Measurements from ENCODE around the gene DOK7.

Gene DOK7

DNA sequence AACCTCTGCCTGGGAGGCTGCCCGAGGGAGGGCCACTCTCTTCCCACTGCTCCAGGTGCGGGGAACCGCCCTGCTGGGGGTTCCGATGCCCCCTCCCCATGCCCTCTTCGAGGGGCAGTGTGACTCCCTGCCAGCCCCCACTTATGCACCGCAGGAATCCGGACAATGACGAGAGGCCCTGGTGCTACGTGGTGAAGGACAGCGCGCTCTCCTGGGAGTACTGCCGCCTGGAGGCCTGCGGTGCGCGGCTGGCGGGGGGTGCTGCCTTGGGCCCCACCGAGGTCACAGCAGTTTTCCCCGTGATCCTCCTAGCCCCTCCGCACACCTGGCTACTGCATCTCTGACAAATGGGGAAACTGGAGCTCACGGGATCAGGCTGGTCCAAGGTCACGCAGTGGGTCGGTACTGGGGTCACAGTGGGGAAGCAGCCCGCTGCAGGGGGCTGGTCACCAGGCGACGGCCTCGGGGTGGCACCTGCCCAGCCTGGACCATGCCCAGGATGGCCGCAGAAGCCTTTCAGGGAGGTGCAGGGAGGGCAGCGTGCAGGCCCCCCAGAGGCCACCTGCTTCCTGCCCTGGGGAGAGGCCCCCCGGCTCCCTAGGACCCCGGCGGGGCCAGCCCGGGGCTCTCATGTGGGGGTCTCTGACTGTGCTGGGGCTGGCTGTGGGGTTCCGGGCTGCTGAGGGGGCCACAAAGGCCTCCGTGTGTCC lies 17.8 kb upstream of the DOK7 start:
- no peak for TF ChIP-seq CTCF (IDR thresholded peaks at IDR 0.05)

DNA sequence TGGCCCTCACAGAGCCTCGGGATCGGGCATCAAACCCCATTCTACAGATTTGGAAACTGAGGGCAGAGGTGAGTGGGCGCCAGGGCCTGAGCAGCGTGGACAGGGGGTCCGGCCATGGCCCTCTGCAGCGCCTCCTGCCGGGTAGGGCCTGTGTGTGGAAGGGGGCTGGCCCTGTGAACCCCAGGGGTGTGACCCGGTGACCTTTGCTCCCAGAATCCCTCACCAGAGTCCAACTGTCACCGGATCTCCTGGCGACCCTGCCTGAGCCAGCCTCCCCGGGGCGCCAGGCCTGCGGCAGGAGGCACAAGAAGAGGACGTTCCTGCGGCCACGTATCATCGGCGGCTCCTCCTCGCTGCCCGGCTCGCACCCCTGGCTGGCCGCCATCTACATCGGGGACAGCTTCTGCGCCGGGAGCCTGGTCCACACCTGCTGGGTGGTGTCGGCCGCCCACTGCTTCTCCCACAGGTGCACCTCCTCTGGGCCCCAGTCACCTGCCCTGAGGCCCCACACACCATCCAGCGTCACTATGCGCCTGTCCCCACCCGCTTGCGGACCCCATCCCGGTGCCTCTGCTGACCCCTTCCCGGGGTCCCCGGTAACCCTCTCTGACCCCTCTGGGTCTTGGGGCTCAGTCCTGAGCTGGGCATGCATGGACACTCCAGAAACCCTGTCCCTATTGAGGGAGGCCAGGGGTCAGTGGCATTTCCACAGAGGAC lies 17.1 kb upstream of the DOK7 start:
- TF ChIP-seq CTCF (IDR thresholded peaks at IDR 0.05): no peak

- no peak for TF ChIP-seq CTCF (IDR thresholded peaks at IDR 0.05)
These were observed 16.3 kb upstream of the DOK7 start for GRCh38 chr4:3446631-3447320.

- no peak for TF ChIP-seq CTCF (IDR thresholded peaks at IDR 0.05)
These were observed 15.4 kb upstream of the DOK7 start for GRCh38 chr4:3447431-3448395.

GRCh38 chr4:3449047-3449573 lies 14.0 kb upstream of the DOK7 start:
- no peak for TF ChIP-seq CTCF (IDR thresholded peaks at IDR 0.05)

DNA sequence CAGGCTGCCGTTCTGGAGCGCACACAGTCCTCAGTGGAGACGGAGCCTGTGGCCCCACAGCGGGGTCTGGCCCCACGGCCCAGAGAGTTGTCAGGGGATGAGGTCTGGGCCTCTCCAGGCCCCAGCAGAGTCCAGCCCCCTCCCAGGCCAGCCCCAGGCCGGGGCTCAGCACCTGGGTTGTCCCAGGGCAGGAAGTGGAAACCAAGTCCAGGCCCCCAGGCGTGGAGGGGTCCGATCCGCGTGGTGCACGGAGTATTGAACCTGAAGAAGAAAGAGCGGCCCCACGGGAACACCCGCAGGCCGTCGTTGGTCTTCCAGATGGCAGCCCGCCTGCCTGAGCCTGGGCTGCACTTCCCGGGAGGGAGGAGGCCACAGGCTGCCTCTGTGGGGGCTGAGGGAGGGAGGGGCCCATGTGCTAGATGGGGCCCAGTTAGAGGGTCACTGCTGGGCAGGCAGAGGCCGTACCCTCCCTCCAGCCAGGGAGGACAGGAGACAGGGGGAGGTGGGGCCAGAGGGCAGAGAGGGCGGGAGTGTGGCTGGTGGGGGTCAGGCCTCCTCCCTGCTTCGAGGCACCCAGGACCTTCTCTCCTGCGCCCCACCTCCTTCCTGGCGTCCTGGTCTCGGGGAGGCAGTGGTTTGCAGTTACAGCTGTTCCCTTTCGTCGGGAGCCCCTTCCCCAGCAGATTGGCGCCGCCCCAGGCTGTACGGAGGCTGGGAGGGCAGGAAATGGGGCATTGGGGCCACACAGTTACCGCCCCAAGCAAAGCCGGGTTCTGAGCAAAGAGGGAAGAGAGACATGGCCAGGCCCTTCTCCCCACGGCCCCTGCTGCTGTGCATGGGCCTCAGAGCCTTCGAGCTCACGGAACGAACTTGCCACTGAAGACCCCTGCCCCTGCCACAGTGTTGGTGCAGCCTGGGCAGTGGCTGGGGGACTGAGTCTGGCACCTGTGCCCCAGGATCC lies 13.3 kb upstream of the DOK7 start:
- TF ChIP-seq CTCF (IDR thresholded peaks at IDR 0.05): no peak

All from LNCAP (cell line).